K562 (cell line): ENCODE results near the gene CACNA1I.

Experiments
- ZNF512 ChIP-seq: IDR thresholded peaks from 2 replicates; pipeline ENCODE4 v1.6.1; 2016; ENCODE audit warnings: missing genetic modification characterization, missing compliant biosample characterization
- ZNF707 ChIP-seq: fragments of 250-450 bp; sonication (Bioruptor Pico); conservative IDR thresholded peaks from 2 replicates; pipeline ENCODE4 v1.8.0; 2022; ENCODE audit warnings: inconsistent platforms, mild to moderate bottlenecking, moderate library complexity

DNA sequence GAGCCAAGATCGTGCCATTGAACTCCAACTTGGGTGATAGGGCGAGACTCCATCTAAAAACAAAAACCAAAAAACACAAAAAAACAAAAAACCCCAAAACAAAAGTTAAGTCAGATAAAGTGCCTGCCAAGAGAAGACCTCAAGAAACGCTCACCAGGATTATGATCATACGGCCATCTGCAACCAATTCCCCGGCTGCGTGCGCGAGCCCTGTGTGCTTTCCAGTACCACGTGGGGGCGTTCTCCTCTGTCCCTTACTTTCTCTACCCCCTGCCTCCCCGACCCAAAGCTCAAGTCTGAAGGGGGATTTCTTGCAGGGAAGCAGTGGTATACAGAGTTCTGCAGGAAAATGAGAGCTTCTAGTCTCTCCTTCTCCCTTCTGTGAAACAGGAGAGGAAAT, 27.5 kb upstream of the CACNA1I start:
- TF ChIP-seq ZNF512 (tag) (no peak), ZNF707 (CRISPR knock-in tag) (no peak)
